Astrocyte of the cerebellum (primary cell): ENCODE results near the gene MYZAP.

ENCODE experiments used
- DNase-seq: peaks from one replicate; pipeline ENCODE4 v3.0.0-alpha.2; 2011; ENCODE audit warnings: low read depth
- H3K4me3 ChIP-seq: 2 replicates; pipeline ENCODE4 v1.5.1; 2011; ENCODE audit warnings: mild to moderate bottlenecking, low read depth, low read length, moderate library complexity
- CTCF ChIP-seq: IDR thresholded peaks from 2 replicates; pipeline ENCODE4 v1.5.1; 2012; ENCODE audit warnings: low read length, low read depth, moderate library complexity, mild to moderate bottlenecking; ENCODE audit errors: missing control alignments
- in situ Hi-C: cut with HindIII; loops from 2 replicates; pipeline ENCODE4 v1.10.0; 2017; ENCODE audit warnings: low sequenced_read_pairs

The MYZAP gene

GRCh38 chr15:57655809-57656208, 64.1 kb downstream of the MYZAP start:
- in situ Hi-C loops = no loop called here
- H3K4me3 ChIP-seq = no peak overlapping the region
- DNase-seq = no peak
- TF ChIP-seq CTCF = no peak

- TF ChIP-seq CTCF = no peak
- no peak for DNase-seq
- in situ Hi-C loops = no loop called here
- H3K4me3 ChIP-seq = no peak overlapping the region
Observed at GRCh38 chr15:57656434-57656833, 64.7 kb downstream of the MYZAP start.

GRCh38 chr15:57657619-57658018, 65.9 kb downstream of the MYZAP start:
- in situ Hi-C loops = no loop called here
- no peak for DNase-seq
- H3K4me3 ChIP-seq = no peak overlapping the region
- TF ChIP-seq CTCF = no peak

- no peak for DNase-seq
- TF ChIP-seq CTCF = no peak
- in situ Hi-C loops = no loop called here
Observed at GRCh38 chr15:57662091-57662744, 70.5 kb downstream of the MYZAP start.

GRCh38 chr15:57662802-57663201, 71.1 kb downstream of the MYZAP start:
- DNase-seq = no peak
- in situ Hi-C loops = no loop called here
- TF ChIP-seq CTCF = no peak
- no peak overlapping the region for H3K4me3 ChIP-seq

More at GRCh38 chr15:57662091-57662744, 70.5 kb downstream of the MYZAP start:
- no peak overlapping the region for H3K4me3 ChIP-seq

- in situ Hi-C loops = no loop called here
- DNase-seq = no peak
- H3K4me3 ChIP-seq = no peak overlapping the region
- TF ChIP-seq CTCF = no peak
Observed at GRCh38 chr15:57663262-57663661, 71.6 kb downstream of the MYZAP start.
